ENCODE data around the gene LRP6. TPM values are rescaled to one million over a fixed set of nuclear protein-coding genes. Genes with fewer than 3 reads are reported as not detected.
A peak's percentile ranks its signal among the peaks of the same experiment; 100 is the strongest.
"Not testable (repeated sequence)": the region's sequence is repeated elsewhere in the genome, so short reads cannot be mapped to it uniquely, and the experiment has no call there.

The LRP6 gene
- 30.7 and 55.0 TPM in 2 replicates for total RNA-seq

DNA sequence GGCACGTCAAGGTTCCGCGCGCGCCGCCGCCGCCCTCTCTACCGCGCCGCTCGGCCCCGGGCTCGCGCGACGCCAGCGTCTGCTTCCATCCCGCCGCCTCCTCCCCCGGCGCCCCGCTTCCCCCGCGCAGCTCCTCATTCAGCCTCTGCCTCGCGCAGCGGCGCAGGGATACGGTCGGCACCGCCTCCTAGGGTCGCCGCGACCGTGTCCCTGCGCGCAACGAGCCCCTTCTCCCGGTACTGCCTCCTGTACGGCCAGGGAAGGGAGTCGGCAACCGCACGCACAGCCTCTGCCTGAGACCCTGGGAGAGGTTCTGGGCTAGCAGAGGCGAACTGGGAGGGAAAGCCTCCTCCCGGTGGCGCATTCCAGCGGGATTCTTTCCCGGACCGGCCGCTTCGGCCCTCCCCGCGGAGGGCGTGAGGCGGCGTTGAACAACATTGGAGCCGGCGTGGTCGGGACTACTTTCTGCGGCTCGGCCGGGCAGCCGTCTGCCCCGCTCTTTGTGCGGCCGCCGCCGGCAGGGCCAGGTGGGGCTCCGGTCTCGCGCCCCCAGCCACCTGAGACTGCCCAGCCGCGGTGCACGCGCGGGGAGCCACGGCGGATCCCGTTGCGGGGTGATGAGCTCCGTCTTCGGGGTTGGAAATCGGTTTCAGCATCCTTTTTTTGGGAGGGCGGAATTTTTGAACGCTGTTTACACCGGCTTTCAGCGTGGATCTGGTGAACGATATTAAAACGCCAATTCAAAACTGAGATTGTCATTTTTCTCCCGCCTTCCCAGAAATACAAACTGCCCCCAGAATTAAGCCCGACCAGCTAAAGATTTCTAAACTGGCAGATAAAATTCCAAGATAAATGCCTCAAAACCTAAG, at the start of gene LRP6:
LRP6 (minus strand) TSS at position 172 of the 869 bp plus-strand sequence. CDS start 309 bp downstream, outside the sequence.
- peak; percentile 97 to 98 for DNase-seq (ENCODE audit: low read depth in 2 of 2)

DNA sequence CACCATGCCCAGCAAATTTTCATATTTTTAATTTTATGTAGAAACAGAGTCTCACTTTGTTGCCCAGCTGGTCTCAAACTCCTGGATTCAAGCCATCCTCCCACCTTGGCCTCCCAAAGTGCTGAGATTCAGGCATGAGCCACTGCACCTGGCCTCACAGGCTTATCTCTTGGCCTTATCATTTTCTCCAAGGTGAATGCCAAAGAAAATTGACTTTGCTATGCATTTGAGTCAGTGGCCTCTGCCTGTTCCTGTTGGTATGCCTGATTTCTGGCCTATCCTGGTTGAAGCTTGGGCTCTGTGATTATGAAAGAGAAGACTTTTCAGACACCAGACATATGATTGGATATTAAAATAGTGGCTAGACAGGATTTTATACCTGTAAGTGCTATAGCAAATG, 49.0 kb upstream of the LRP6 start:
- no peak for DNase-seq (ENCODE audit: low read depth in 2 of 2)

GRCh38 chr12:12310695-12311094, 43.9 kb upstream of the LRP6 start:
- DNase-seq (ENCODE audit: low read depth in 2 of 2), result not testable (repeated sequence)

GRCh38 chr12:12305568-12306300, 38.9 kb upstream of the LRP6 start:
- DNase-seq (ENCODE audit: low read depth in 2 of 2), result peak in 1 of 2 donors; percentile 13

GRCh38 chr12:12302976-12303375, 36.1 kb upstream of the LRP6 start:
- DNase-seq (ENCODE audit: low read depth in 2 of 2), result no peak

DNA sequence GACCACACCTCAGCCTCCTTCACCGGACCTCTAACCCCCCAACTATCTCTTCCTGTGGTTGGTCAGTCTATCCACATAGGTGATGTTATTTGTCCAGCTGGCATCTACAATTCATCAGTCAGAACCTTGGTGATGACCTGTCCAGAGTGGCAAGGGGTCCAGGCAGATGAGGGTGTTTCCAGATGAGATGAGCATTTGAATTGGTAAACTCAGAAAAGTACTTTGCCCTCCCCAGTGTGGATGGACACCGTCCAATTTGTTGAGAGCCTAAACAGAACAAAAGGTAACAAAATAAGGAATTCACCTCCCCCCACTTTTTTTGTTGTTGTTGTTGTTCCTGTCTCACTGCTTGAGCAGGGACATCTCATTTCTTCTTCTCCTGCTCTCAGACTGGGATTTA, 34.3 kb upstream of the LRP6 start:
- DNase-seq (ENCODE audit: low read depth in 2 of 2), result no peak

DNA sequence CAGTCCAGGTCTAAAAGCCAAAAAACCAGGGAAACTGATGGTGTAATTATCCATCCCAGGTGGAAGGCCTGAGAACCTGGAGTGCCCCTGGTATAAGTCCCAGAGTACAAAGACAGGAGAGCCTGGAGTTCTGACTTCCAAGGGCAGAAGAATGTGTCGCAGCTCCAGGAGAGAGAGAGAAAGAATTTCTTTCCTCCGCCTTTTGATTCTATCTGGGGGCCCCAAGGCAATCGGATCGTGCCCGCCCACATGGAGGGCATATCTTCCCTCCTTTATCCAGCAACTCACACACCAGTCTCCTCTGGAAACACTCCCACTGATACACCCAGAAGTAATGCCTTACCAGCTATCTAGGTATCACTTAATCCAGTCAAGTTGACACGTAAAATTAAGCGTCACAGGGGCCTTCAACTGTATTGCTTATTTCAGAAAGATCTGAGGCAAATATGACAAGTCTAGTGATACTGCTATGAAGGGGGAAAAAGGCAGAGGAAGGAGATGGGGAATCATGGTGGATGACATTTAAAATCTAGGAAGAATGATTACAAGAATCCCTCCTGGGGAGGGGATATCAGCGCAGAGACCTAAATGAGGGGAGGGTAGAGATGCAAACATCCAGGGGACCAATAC, 30.5 kb upstream of the LRP6 start:
- no peak for DNase-seq (ENCODE audit: low read depth in 2 of 2)

- peak; percentile 9 to 34 for DNase-seq (ENCODE audit: low read depth in 2 of 2)
Measured at GRCh38 chr12:12294215-12295005, 27.6 kb upstream of the LRP6 start.

DNA sequence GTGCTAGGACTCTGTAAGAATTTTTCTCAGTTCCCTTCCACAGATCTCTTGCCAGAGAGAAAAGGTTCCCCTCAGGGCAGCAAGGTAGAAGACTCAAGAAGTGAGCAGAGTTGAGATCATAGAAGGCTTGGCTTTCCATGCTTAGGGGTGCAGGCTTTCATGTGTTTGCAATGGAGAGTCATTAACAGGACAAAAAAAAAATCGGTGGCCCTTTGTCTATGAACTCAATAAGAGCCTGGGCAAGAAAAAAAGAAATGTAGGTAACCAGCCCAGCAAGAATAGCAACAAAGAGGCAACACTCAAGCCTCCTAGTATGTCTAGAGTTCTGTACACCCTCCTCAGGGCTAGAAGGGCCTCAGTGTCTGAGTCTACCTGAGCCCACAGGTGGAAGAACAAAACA, 23.4 kb upstream of the LRP6 start:
- no peak for DNase-seq (ENCODE audit: low read depth in 2 of 2)

GRCh38 chr12:12286441-12286840, 19.6 kb upstream of the LRP6 start:
- no peak for DNase-seq (ENCODE audit: low read depth in 2 of 2)

- DNase-seq (ENCODE audit: low read depth in 2 of 2), result peak in 1 of 2 donors; percentile 68
Measured at GRCh38 chr12:12282761-12283425, 16.0 kb upstream of the LRP6 start.

DNA sequence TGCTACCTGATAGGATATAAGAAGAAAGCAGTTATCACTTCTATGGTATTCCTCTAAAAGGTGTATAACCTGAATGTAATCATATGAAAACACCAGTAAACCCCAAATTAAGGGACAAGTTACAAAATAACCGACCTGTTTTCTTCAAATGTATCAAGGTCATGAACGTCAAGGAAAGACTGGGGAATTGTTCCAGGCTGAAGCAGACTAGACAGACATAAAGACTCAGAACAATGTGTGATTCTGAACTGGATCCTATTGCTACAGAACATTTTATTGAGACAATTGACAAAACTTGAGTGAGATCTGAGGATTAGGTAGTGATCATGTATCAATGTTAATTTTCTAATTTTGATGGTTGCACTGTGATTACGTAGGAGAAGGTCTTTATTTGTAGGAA, 15.4 kb upstream of the LRP6 start:
- DNase-seq (ENCODE audit: low read depth in 2 of 2), result no peak

GRCh38 chr12:12281134-12281533, 14.3 kb upstream of the LRP6 start:
- no peak for DNase-seq (ENCODE audit: low read depth in 2 of 2)

DNA sequence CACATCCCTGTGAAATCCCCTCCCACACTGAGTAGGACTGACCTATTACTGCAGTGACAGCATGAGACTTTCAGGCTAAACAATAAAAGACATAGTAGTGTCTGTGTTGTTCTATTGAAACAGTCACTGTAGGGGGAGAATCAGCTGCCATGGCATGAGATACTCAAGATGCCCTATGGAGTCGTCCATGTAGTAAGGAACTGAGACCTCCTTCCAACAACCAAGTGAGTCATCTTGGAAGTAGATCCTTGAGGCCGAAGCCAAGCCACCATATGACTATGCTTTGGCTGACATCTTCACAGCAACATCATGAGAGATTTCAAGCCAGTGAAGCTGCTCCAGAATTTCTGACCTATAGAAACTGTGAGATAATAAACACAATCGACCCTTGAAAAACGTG, 12.1 kb upstream of the LRP6 start:
- no peak for DNase-seq (ENCODE audit: low read depth in 2 of 2)

- DNase-seq (ENCODE audit: low read depth in 2 of 2), result peak in 1 of 2 donors; percentile 19
Measured at GRCh38 chr12:12275874-12276273, 9.0 kb upstream of the LRP6 start.

GRCh38 chr12:12273291-12273957, 6.6 kb upstream of the LRP6 start:
- DNase-seq (ENCODE audit: low read depth in 2 of 2), result no peak

GRCh38 chr12:12272869-12273268, 6.0 kb upstream of the LRP6 start:
- DNase-seq (ENCODE audit: low read depth in 2 of 2), result no peak

- no peak for DNase-seq (ENCODE audit: low read depth in 2 of 2)
Measured at GRCh38 chr12:12270226-12270625, 3.4 kb upstream of the LRP6 start.

- DNase-seq (ENCODE audit: low read depth in 2 of 2), result peak in 1 of 2 donors; percentile 6
Measured at GRCh38 chr12:12267742-12268200, 927 bp upstream of the LRP6 start.

DNA sequence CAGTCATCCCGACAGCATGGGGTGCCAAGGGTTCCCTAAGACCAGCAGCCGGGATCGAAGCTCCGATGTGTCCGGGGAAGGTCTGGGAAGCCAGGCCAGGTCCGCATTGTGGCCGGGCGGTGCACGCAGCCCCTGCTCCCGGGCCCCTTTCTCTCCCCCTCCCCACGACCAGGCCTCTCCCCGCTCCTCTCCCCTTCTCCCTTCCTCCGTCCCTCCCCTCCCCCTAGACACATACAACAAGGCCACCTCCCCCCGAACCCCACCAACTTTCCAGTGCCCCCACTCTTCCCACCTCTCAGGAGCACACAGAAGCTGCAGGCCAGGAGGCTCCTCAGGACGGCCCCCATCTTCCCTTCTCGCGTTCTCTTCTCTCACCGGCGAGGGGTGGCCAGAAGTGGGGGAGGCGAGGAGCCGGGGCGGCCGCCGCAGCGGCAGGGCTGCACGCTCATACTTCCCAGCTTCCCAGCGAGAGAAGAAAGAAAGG, 413 bp downstream of the LRP6 start:
- no peak for DNase-seq (ENCODE audit: low read depth in 2 of 2)

Data from lung microvascular endothelial cell (primary cell).